Muscle layer of colon (tissue), 2 donors: ENCODE measurements around the gene ZFC3H1.
"Not testable (repeated sequence)": the region's sequence is repeated elsewhere in the genome, so short reads cannot be mapped to it uniquely, and the experiment has no call there.

ENCODE experiments used
- H3K27ac ChIP-seq: one replicate; pipeline ENCODE4 v1.7.0; 2013; ENCODE audit warnings: low read depth, mild to moderate bottlenecking, low read length, moderate library complexity
- H3K27me3 ChIP-seq, 2 donors: one replicate each; pipeline ENCODE4 v1.7.0; 2013; ENCODE audit warnings: low read length in 2 of 2, mild to moderate bottlenecking in 2 of 2; ENCODE audit not compliant: insufficient read depth in 2 of 2, control insufficient read depth in 1 of 2
- H3K36me3 ChIP-seq: one replicate; pipeline ENCODE4 v1.7.0; 2013; ENCODE audit warnings: mild to moderate bottlenecking, low read length; ENCODE audit not compliant: insufficient read depth
- H3K4me1 ChIP-seq: one replicate; pipeline ENCODE4 v1.7.0; 2013; ENCODE audit warnings: mild to moderate bottlenecking, low read length; ENCODE audit not compliant: insufficient read depth
- H3K4me3 ChIP-seq, 2 donors: one replicate each; pipeline ENCODE4 v1.7.0; 2013; ENCODE audit warnings: low read length in 2 of 2, low read depth in 1 of 2, mild to moderate bottlenecking in 1 of 2, moderate library complexity in 1 of 2
- H3K9ac ChIP-seq: one replicate; pipeline ENCODE4 v1.7.0; 2013; ENCODE audit warnings: low read length
- H3K9me3 ChIP-seq: one replicate; pipeline ENCODE4 v1.7.0; 2013; ENCODE audit warnings: mild to moderate bottlenecking, low read length
- donor health status: abdominal sarcoma.
- donor health status: Adenocarcinoma of cecum.

ZFC3H1 gene

DNA sequence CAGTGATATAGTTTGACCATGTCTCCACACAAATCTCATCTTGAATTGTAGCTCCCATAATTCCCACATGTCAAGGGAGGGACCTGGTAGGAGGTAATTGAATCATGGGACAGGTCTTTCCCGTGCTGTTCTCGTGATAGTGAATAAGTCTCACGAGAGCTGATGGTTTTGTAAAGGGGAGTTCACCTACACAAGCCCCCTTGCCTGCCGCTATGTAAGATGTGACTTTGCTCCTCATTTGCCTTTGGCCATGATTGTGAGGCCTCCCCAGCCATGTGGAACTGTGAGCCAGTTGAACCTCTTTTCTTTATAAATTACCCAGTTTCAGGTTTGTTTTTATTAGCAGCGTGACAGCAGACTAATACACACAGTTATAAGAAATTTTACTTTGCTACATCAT lies 30.0 kb upstream of the ZFC3H1 start:
- H3K9me3 ChIP-seq, H3K4me3 ChIP-seq, H3K27ac ChIP-seq, H3K27me3 ChIP-seq, H3K9ac ChIP-seq, H3K4me1 ChIP-seq: not testable (repeated sequence)
- H3K36me3 ChIP-seq: peaks cover 11% of the 10 kb centered on the region

DNA sequence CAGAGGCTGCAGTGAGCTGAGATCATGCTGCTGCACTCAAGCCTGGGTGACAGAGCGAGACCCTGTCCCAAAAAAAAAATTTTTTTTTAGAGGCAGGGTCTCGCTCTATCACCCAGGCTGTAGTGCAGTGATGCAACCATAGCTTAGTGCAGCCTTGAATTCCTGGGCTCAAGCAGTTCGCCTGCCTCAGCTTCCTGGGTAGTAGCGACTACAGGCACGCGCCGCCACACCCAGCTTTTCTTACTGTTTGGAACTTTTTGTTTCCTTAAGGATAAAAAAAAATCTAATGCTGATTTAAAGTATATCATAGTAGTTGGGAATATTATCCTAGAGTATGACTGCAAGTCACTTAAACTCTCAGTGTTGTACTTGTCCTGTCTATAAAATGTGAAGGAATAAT lies 29.5 kb upstream of the ZFC3H1 start:
- peaks cover 8% of the 10 kb centered on the region for H3K36me3 ChIP-seq
- no peak overlapping the region for H3K9ac ChIP-seq
- H3K27me3 ChIP-seq: no peaks in the 10 kb centered on the region
- no peak overlapping the region for H3K4me3 ChIP-seq
- H3K9me3 ChIP-seq: no peaks in the 10 kb centered on the region
- H3K27ac ChIP-seq: no peak overlapping the region
- H3K4me1 ChIP-seq: peaks cover 14% of the 10 kb centered on the region

GRCh38 chr12:71691504-71692129 lies 28.0 kb upstream of the ZFC3H1 start:
- Histone ChIP-seq H3K36me3 (no peaks in the 10 kb centered on the region), H3K9me3 (no peaks in the 10 kb centered on the region), H3K4me1 (peaks cover 22% of the 10 kb centered on the region), H3K4me3 (no peak overlapping the region), H3K27ac (no peak overlapping the region), H3K9ac (no peak overlapping the region), H3K27me3 (no peaks in the 10 kb centered on the region)

- no peaks in the 10 kb centered on the region for H3K9me3 ChIP-seq
- H3K27me3 ChIP-seq: no peaks in the 10 kb centered on the region
- H3K36me3 ChIP-seq: no peaks in the 10 kb centered on the region
- H3K9ac ChIP-seq: no peak overlapping the region
- no peak overlapping the region for H3K4me3 ChIP-seq
- H3K27ac ChIP-seq: no peak overlapping the region
- H3K4me1 ChIP-seq: peaks cover 22% of the 10 kb centered on the region
Measured at GRCh38 chr12:71688961-71689570, 25.4 kb upstream of the ZFC3H1 start.

- not testable (repeated sequence) for H3K36me3 ChIP-seq, H3K9me3 ChIP-seq, H3K9ac ChIP-seq, H3K27me3 ChIP-seq
- Histone ChIP-seq H3K4me1 (peaks cover 22% of the 10 kb centered on the region), H3K27ac (peak overlapping the region; percentile 86), H3K4me3 (peak overlapping the region in 1 of 2 donors; percentile 94)
Measured at GRCh38 chr12:71687172-71687571, 23.5 kb upstream of the ZFC3H1 start.

DNA sequence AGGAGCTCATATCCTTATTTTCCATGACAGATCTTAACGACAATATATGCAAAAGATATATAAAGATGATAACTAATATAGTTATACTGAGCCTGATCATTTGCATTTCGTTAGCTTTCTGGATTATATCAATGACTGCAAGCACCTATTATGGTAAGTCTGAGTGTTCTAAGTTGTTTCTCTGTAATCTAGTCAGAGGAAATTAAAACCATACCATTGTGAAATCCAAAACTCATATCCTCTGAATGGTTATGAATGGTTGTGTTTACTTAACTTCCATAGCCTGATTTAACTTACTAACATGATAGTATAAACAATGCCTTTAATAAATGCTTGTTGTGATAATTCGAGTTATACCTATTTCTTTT lies 23.0 kb upstream of the ZFC3H1 start:
- Histone ChIP-seq H3K4me3 (peak overlapping the region; percentile 75 to 94), H3K9me3 (no peaks in the 10 kb centered on the region), H3K4me1 (peaks cover 22% of the 10 kb centered on the region), H3K36me3 (no peaks in the 10 kb centered on the region), H3K27me3 (no peaks in the 10 kb centered on the region), H3K27ac (peak overlapping the region; percentile 86), H3K9ac (peak overlapping the region; percentile 78)

GRCh38 chr12:71685914-71686657 lies 22.4 kb upstream of the ZFC3H1 start, which contains the start of gene TMEM19:
TSS of gene TMEM19 (plus strand) at chr12:71686082. CDS start at chr12:71686681, 599 bp downstream.
- H3K9ac ChIP-seq: peak within 1 kb of the TSS; percentile 78
- no peaks in the 10 kb centered on the region for H3K27me3 ChIP-seq
- H3K4me3 ChIP-seq: peak within 1 kb of the TSS; percentile 75 to 94
- H3K27ac ChIP-seq: peak within 1 kb of the TSS; percentile 86
- H3K4me1 ChIP-seq: peaks cover 22% of the 10 kb centered on the region
- no peaks in the 10 kb centered on the region for H3K36me3 ChIP-seq
- no peaks in the 10 kb centered on the region for H3K9me3 ChIP-seq

DNA sequence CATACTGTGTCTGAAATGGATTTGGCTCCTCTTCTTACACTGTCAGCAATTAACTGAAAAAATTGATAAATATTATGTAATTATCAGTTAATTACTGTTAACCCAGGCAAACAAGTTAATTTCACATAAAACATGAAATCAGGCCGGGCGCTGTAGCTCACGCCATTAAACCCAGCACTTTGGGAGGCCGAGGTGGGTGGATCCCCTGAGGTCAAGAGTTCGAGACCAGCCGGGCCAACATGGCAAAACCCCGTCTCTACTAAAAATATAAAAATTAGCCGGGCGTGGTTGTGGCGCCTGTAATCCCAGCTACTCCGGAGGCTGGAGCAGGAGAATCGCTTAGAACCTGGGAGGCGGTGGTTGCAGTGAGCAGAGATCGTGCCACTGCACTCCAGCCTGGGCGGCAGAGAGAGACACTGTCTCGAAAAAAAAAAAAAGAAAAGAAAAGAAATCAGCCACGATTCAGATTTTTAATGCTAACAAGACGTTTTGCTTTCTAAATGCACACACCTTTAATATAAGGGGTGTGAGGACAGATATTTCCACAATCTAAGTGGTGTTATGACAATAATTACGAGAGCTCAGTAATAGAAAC lies 21.8 kb upstream of the ZFC3H1 start:
- H3K4me3 ChIP-seq: peak overlapping the region; percentile 75 to 94
- H3K9me3 ChIP-seq: no peaks in the 10 kb centered on the region
- H3K9ac ChIP-seq: peak overlapping the region; percentile 76
- H3K27me3 ChIP-seq: no peaks in the 10 kb centered on the region
- peaks cover 22% of the 10 kb centered on the region for H3K4me1 ChIP-seq
- peak overlapping the region; percentile 86 for H3K27ac ChIP-seq
- H3K36me3 ChIP-seq: no peaks in the 10 kb centered on the region

DNA sequence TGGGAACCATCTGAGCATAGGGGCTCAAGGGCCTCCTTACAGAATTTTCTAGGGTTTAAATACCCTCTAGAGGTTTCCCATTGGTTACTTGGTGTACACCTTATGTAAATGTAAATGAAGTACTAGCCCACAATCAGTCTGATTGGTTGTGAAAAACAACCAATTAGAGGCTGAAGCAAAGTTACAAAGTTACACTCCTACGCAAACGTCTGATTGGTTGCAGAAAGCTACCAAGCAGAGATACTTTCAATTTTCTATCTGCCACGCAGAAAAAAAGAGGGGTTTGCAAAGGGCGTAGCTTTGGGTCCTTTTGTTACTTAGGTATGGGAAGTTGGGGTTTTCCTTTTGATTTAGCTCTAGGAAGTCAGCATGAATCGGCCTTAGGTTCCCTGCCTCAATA lies 20.4 kb upstream of the ZFC3H1 start:
- Histone ChIP-seq H3K4me3 (no peak overlapping the region), H3K4me1 (peaks cover 17% of the 10 kb centered on the region), H3K27me3 (no peaks in the 10 kb centered on the region), H3K9ac (no peak overlapping the region), H3K36me3 (no peaks in the 10 kb centered on the region), H3K9me3 (no peaks in the 10 kb centered on the region), H3K27ac (no peak overlapping the region)

- no peaks in the 10 kb centered on the region for H3K9me3 ChIP-seq
- H3K36me3 ChIP-seq: no peaks in the 10 kb centered on the region
- no peak overlapping the region for H3K9ac ChIP-seq
- H3K27ac ChIP-seq: no peak overlapping the region
- peaks cover 13% of the 10 kb centered on the region for H3K4me1 ChIP-seq
- no peak overlapping the region for H3K4me3 ChIP-seq
- H3K27me3 ChIP-seq: no peaks in the 10 kb centered on the region
Measured at GRCh38 chr12:71683633-71684032, 20.0 kb upstream of the ZFC3H1 start.

- H3K27me3 ChIP-seq: no peaks in the 10 kb centered on the region
- H3K4me3 ChIP-seq: no peak overlapping the region
- H3K4me1 ChIP-seq: peaks cover 1% of the 10 kb centered on the region
- no peaks in the 10 kb centered on the region for H3K36me3 ChIP-seq
- no peak overlapping the region for H3K9ac ChIP-seq
- no peaks in the 10 kb centered on the region for H3K9me3 ChIP-seq
- H3K27ac ChIP-seq: no peak overlapping the region
Measured at GRCh38 chr12:71682466-71682865, 18.8 kb upstream of the ZFC3H1 start.
